GM12878 (cell line): ENCODE results near the gene TAB2. TPM values are rescaled to one million over a fixed set of nuclear protein-coding genes. Genes with fewer than 3 reads are reported as not detected.

Source experiments
- ATAC-seq: fragments of 200-7000 bp; cut with Tn5 transposase; 3 replicates; pipeline ENCODE4 v1.9.1; 2020; ENCODE audit warnings: mild to moderate bottlenecking, moderate library complexity
- BruUV-seq: library from RNA; stranded (reverse); fragments of 400-500 nt; replicated peaks from 2 replicates; lab custom pipeline; 2021; lab: Mats Ljungman, UMichigan
- CTCF ChIA-PET: fragments of 300-600 bp; sonication (Branson Sonifier 250); formaldehyde crosslinking; extraction: SDS; loops from one replicate; lab custom pipeline; 2021; ENCODE audit warnings: inconsistent platforms; lab: Yijun Ruan, JAX
- POLR2A ChIA-PET: fragments of 350-600 bp; formaldehyde crosslinking; extraction: SDS; loops from one replicate; lab custom pipeline; 2021; ENCODE audit warnings: inconsistent platforms; lab: Charles Lee
- RAD21 ChIA-PET: fragments of 300-600 bp; sonication (Branson Sonifier 250); formaldehyde crosslinking; loops from one replicate; lab custom pipeline; 2023; ENCODE audit warnings: antibody characterized with exemption; ENCODE audit not compliant: unreplicated experiment; lab: Charles Lee
- SMC1A ChIA-PET: fragments of 300-600 bp; sonication (Branson Sonifier 250); formaldehyde crosslinking; loops from one replicate; lab custom pipeline; 2023; ENCODE audit not compliant: unreplicated experiment, uncharacterized antibody; lab: Charles Lee
- DNase-seq: peaks from one replicate; pipeline ENCODE4 v3.0.0-alpha.2; 2011; ENCODE audit warnings: low read depth, low spot score
- FAIRE-seq: peaks from 3 replicates; lab custom pipeline; 2011; peaks lifted over from hg19 to GRCh38; lab: Jason Lieb, UNC
- H2AFZ ChIP-seq: 2 replicates; pipeline ENCODE4 v1.6.0; 2011; ENCODE audit warnings: low read depth, low read length, control low read depth; ENCODE audit not compliant: control insufficient read depth
- H3K27ac ChIP-seq: 2 replicates; pipeline ENCODE4 v1.5.1; 2011; ENCODE audit warnings: control low read depth; ENCODE audit not compliant: control insufficient read depth, insufficient read depth
- H3K27me3 ChIP-seq, 2 experiments: replicated peaks in 1 of 2; 2 replicates each; pipeline versions ENCODE4 v1.6.0 to v1.6.1; 2011; ENCODE audit warnings: low read length in 1 of 2; ENCODE audit not compliant: control insufficient read depth in 2 of 2, insufficient read depth in 2 of 2
- H3K36me3 ChIP-seq, 2 experiments: 2 replicates each; pipeline ENCODE4 v1.5.1; 2011; ENCODE audit warnings: low read length in 1 of 2; ENCODE audit not compliant: control insufficient read depth in 2 of 2, insufficient read depth in 2 of 2
- H3K4me1 ChIP-seq: 2 replicates; pipeline ENCODE4 v1.6.1; 2011; ENCODE audit warnings: mild to moderate bottlenecking, low read length, moderate library complexity, mixed read lengths; ENCODE audit not compliant: control insufficient read depth, insufficient read depth
- H3K4me2 ChIP-seq: 2 replicates; pipeline ENCODE4 v1.6.0; 2011; ENCODE audit warnings: control low read depth; ENCODE audit not compliant: control insufficient read depth, insufficient read depth
- H3K4me3 ChIP-seq: fragments of 200-600 bp; sonication (generic); 2 replicates; pipeline ENCODE4 v1.5.1; 2016
- H3K79me2 ChIP-seq: 2 replicates; pipeline ENCODE4 v1.6.0; 2011; ENCODE audit warnings: low read length; ENCODE audit not compliant: control insufficient read depth, insufficient read depth
- H3K9ac ChIP-seq: 2 replicates; pipeline ENCODE4 v1.8.0; 2011; ENCODE audit warnings: low read length, control low read depth, mixed read lengths; ENCODE audit not compliant: control insufficient read depth, insufficient read depth
- H3K9me3 ChIP-seq: replicated peaks from 3 replicates; pipeline ENCODE4 v1.5.1; 2011; ENCODE audit warnings: mild to moderate bottlenecking, low read length; ENCODE audit not compliant: control insufficient read depth, insufficient read depth
- H4K20me1 ChIP-seq: 2 replicates; pipeline ENCODE4 v1.6.0; 2011; ENCODE audit not compliant: control insufficient read depth, insufficient read depth
- ASH2L ChIP-seq: fragments of 300-600, 200-600 bp; sonication (generic); IDR thresholded peaks from 2 replicates; pipeline ENCODE4 v1.6.1; 2017; ENCODE audit warnings: low read depth, mild to moderate bottlenecking, borderline replicate concordance
- ATF7 ChIP-seq: fragments of 450-650 bp; IDR thresholded peaks from 2 replicates; pipeline ENCODE4 v1.6.1; 2016; ENCODE audit warnings: low read depth, mild to moderate bottlenecking
- CHD2 ChIP-seq: IDR thresholded peaks from 2 replicates; pipeline ENCODE4 v1.6.1; 2011; ENCODE audit warnings: low read depth, low read length, improper control_type of control experiment, borderline replicate concordance
- CREM ChIP-seq: IDR thresholded peaks from 2 replicates; pipeline ENCODE4 v1.6.1; 2014; ENCODE audit warnings: antibody characterized with exemption, low read depth
- IKZF1 ChIP-seq: fragments of 450-650 bp; conservative IDR thresholded peaks from 2 replicates; pipeline ENCODE4 v1.6.1; 2017; ENCODE audit warnings: antibody characterized with exemption, mild to moderate bottlenecking
- IRF4 ChIP-seq: IDR thresholded peaks from 2 replicates; pipeline ENCODE4 v1.6.1; 2011; ENCODE audit warnings: low read depth, low read length
- JUND ChIP-seq: IDR thresholded peaks from 2 replicates; pipeline ENCODE4 v1.6.1; 2012; ENCODE audit warnings: low read depth, mild to moderate bottlenecking, low read length, improper control_type of control experiment, moderate library complexity
- KAT2A ChIP-seq: conservative IDR thresholded peaks from 2 replicates; pipeline ENCODE4 v1.6.1; 2011; ENCODE audit warnings: low read depth, low read length; ENCODE audit not compliant: control insufficient read depth
- KLF5 ChIP-seq: fragments of 450-650 bp; IDR thresholded peaks from 2 replicates; pipeline ENCODE4 v1.6.1; 2014; ENCODE audit warnings: mild to moderate bottlenecking; ENCODE audit not compliant: partially characterized antibody
- NFYB ChIP-seq: IDR thresholded peaks from 2 replicates; pipeline ENCODE4 v1.6.1; 2011; ENCODE audit warnings: low read depth, mild to moderate bottlenecking, low read length, improper control_type of control experiment, moderate library complexity; ENCODE audit not compliant: insufficient read depth
- POU2F2 ChIP-seq: IDR thresholded peaks from 3 replicates; pipeline ENCODE4 v1.6.1; 2011; ENCODE audit warnings: low read depth, mild to moderate bottlenecking, low read length, borderline replicate concordance
- SP1 ChIP-seq: IDR thresholded peaks from one replicate; pipeline ENCODE4 v1.6.1; 2011; ENCODE audit warnings: low read depth, low read length
- SRF ChIP-seq, 2 experiments: IDR thresholded peaks; 2 replicates each; pipeline ENCODE4 v1.6.1; 2011; ENCODE audit warnings: low read depth in 2 of 2, low read length in 2 of 2, mild to moderate bottlenecking in 1 of 2, moderate library complexity in 1 of 2
- TAF1 ChIP-seq: IDR thresholded peaks from 2 replicates; pipeline ENCODE4 v1.6.1; 2011; ENCODE audit warnings: mild to moderate bottlenecking, low read depth, low read length, borderline replicate concordance
- YBX1 ChIP-seq: fragments of 450-650 bp; IDR thresholded peaks from 2 replicates; pipeline ENCODE4 v1.6.1; 2016; ENCODE audit warnings: antibody characterized with exemption
- ZBED1 ChIP-seq: IDR thresholded peaks from 2 replicates; pipeline ENCODE4 v1.6.1; 2016; ENCODE audit warnings: borderline replicate concordance
- ZNF24 ChIP-seq: fragments of 450-650 bp; IDR thresholded peaks from 2 replicates; pipeline ENCODE4 v1.6.1; 2017; ENCODE audit warnings: antibody characterized with exemption, mild to moderate bottlenecking
- WGBS: methylation state at CpG from one replicate; pipeline ENCODE4 v1.1.6; 2016; ENCODE audit warnings: low lambda C conversion rate; ENCODE audit not compliant: insufficient replicate concordance, insufficient coverage; ENCODE audit errors: missing lambda C conversion rate; 5-methylcytosine and 5-hydroxymethylcytosine counted together
- in situ Hi-C: fragments of 300-500 bp; cut with MboI; formaldehyde crosslinking; loops from 9 replicates; pipeline ENCODE4 v1.14.3; 2018; ENCODE audit warnings: mixed read lengths
- intact Hi-C: fragments of 100-400 bp; cut with micrococcal nuclease; formaldehyde crosslinking; loops from one replicate; pipeline ENCODE4 v1.14.2; 2022; ENCODE audit not compliant: unreplicated experiment
- polyA plus RNA-seq, 11 experiments: library from polyadenylated mRNA; depleted of rRNA in 4 of 11; unstranded in 6 of 11; stranded (reverse) in 5 of 11; fragments of >200 nt; fragmentation: Nextera tagmentation in 4 of 11; fragmentation: Illumina TruSeq in 1 of 11; extraction: Ambion mirVana in 4 of 11; extraction: Trizol in 1 of 11; gene quantifications; 1 replicate in 1 of 11; 2 replicates in 10 of 11; pipeline versions ENCODE4 v1.2.1 to v1.2.3, GENCODE V29; 2011 to 2016; ENCODE audit warnings: inconsistent platforms in 2 of 11, missing spikeins in 2 of 11, low read depth in 1 of 11
- total RNA-seq, 4 experiments: library from RNA; depleted of rRNA in 3 of 4; stranded (reverse); fragments of >200 nt in 3 of 4; fragmentation: Illumina TruSeq in 1 of 4; extraction: Trizol in 1 of 4; gene quantifications; 2 replicates each; pipeline versions ENCODE4 v1.2.1 to v1.2.3, GENCODE V29; 2013 to 2021
- TF ChIP-seq, protein P1 (sequence below): fragments of 450-650 bp; IDR thresholded peaks from 2 replicates; pipeline ENCODE4 v1.6.1; 2014; ENCODE audit warnings: mild to moderate bottlenecking
- TF ChIP-seq, protein P2 (sequence below): fragments of 450-650 bp; IDR thresholded peaks from 2 replicates; pipeline ENCODE4 v1.6.1; 2017; ENCODE audit warnings: mild to moderate bottlenecking
- TF ChIP-seq, protein P3 (sequence below): fragments of 450-650 bp; formaldehyde crosslinking; IDR thresholded peaks from 2 replicates; pipeline ENCODE4 v1.4.0; 2020; ENCODE audit warnings: mild to moderate bottlenecking, moderate library complexity

The TAB2 gene
- total and polyA plus RNA-seq, 10 of the 15 experiments (the other 5 are each of a cell fraction or from before 2014, with no cell fraction given), result 8.9 to 66.3 (median 23.0) TPM

DNA sequence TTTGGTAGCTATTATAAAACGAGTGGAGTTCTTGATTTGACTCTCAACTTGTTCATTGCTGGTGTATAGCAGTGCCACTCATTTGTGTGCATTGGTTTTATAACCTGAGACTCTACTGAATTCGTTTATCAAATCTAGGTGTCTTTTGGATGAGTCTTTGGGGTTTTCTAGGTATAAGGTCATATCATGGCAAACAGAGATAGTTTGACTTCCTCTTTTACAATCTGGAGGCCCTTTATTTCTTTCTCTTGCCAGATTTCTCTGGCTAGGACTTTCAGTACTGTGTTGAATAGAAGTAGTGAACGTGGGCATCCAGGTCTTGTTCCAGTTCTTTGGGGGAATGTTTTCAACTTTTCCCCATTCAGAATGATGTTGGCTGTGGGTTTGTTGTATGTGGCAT is 121.3 kb downstream of the TAB2 start (continued):
- TF ChIP-seq CHD2 (no peak), SP1 (no peak), ZBED1 (0 out of 2 replicates have a peak, but pooled peaks have one; percentile 24), IRF4 (0 out of 2 replicates have a peak, but pooled peaks have one; percentile 7), POU2F2 (no peak), IKZF1 (peak; percentile 61), ASH2L (no peak), ZNF24 (no peak), SRF (IDR thresholded peaks at IDR 0.05; ENCODE audit: low read depth in 2 of 2, low read length in 2 of 2) (no peak), KAT2A (no peak), YBX1 (no peak), CREM (no peak)
- TF ChIP-seq, protein P1, sequence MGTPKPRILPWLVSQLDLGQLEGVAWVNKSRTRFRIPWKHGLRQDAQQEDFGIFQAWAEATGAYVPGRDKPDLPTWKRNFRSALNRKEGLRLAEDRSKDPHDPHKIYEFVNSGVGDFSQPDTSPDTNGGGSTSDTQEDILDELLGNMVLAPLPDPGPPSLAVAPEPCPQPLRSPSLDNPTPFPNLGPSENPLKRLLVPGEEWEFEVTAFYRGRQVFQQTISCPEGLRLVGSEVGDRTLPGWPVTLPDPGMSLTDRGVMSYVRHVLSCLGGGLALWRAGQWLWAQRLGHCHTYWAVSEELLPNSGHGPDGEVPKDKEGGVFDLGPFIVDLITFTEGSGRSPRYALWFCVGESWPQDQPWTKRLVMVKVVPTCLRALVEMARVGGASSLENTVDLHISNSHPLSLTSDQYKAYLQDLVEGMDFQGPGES, result no peak

DNA sequence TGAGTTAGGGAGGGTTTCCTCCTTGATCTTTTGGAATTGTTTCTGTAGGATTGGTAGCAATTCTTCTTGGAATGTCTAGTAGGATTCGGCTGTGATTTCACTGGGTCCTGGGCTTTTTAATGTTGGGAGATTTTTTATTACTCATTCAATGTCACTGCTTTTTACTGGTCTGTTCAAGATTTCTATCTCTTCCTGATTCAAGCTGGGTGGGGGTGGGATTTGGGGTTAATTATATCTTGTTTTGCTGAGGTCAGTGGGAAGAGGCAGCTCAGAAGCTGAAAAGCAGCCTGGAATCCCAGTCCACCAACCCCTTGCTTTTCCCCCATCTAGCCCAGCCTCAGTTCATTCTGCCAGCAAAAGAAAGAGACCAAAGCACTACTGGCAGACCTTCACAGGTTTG is 122.1 kb downstream of the TAB2 start:
- in situ Hi-C loops (loop anchor here (25.0 kb wide), 1 partner anchor 677 kb away; no protein-coding TSS in a partner anchor), intact Hi-C loops (loop anchor here (10.0 kb wide), 1 partner anchor 685 kb away; no protein-coding TSS in a partner anchor)
- ATAC-seq, result no peak
- ChIA-PET SMC1A (interaction anchor here (1.2 to 3.9 kb wide), 3 partner anchors 25 to 359 kb away, joined by 3 to 25 read pairs (median 4); no protein-coding TSS in a partner anchor), RAD21 (interaction anchor here (1.1 to 1.6 kb wide), 2 partner anchors 44 to 78 kb away, joined by 4 to 8 read pairs; no protein-coding TSS in a partner anchor), CTCF (interaction anchor here (0.8 to 2.2 kb wide), 2 partner anchors 77 to 411 kb away, joined by 3 to 15 read pairs; no protein-coding TSS in a partner anchor), POLR2A (interaction anchor here (0.6 kb wide), 1 partner anchor 10 kb away, joined by 10 read pairs; no protein-coding TSS in a partner anchor)
- H4K20me1 ChIP-seq, result no peaks in the 10 kb centered on the region
- H3K27me3 ChIP-seq, result no peaks in the 10 kb centered on the region
- H3K4me3 ChIP-seq, result no peak overlapping the region
- no peak overlapping the region for H3K27ac ChIP-seq
- H3K4me2 ChIP-seq, result no peak overlapping the region
- no peak for DNase-seq
- H3K9me3 ChIP-seq, result no peaks in the 10 kb centered on the region; the same call in 2 of the 3 replicates
- 100% methylated on average over 1 of the region's 1 CpG for WGBS
- FAIRE-seq, result no peak
- no peaks in the 10 kb centered on the region for H3K79me2 ChIP-seq
- no peaks in the 10 kb centered on the region for H3K36me3 ChIP-seq
- H3K4me1 ChIP-seq, result peaks cover 9% of the 10 kb centered on the region
- H2AFZ ChIP-seq, result no peak overlapping the region
- BruUV-seq, result no TSS peak
- no peak overlapping the region for H3K9ac ChIP-seq
- TF ChIP-seq NFYB, result no peak
- TF ChIP-seq, protein P2, sequence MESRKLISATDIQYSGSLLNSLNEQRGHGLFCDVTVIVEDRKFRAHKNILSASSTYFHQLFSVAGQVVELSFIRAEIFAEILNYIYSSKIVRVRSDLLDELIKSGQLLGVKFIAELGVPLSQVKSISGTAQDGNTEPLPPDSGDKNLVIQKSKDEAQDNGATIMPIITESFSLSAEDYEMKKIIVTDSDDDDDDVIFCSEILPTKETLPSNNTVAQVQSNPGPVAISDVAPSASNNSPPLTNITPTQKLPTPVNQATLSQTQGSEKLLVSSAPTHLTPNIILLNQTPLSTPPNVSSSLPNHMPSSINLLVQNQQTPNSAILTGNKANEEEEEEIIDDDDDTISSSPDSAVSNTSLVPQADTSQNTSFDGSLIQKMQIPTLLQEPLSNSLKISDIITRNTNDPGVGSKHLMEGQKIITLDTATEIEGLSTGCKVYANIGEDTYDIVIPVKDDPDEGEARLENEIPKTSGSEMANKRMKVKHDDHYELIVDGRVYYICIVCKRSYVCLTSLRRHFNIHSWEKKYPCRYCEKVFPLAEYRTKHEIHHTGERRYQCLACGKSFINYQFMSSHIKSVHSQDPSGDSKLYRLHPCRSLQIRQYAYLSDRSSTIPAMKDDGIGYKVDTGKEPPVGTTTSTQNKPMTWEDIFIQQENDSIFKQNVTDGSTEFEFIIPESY, result no peak
- TF ChIP-seq JUND, result no peak
- TF ChIP-seq ATF7, result no peak
- TF ChIP-seq, protein P3, sequence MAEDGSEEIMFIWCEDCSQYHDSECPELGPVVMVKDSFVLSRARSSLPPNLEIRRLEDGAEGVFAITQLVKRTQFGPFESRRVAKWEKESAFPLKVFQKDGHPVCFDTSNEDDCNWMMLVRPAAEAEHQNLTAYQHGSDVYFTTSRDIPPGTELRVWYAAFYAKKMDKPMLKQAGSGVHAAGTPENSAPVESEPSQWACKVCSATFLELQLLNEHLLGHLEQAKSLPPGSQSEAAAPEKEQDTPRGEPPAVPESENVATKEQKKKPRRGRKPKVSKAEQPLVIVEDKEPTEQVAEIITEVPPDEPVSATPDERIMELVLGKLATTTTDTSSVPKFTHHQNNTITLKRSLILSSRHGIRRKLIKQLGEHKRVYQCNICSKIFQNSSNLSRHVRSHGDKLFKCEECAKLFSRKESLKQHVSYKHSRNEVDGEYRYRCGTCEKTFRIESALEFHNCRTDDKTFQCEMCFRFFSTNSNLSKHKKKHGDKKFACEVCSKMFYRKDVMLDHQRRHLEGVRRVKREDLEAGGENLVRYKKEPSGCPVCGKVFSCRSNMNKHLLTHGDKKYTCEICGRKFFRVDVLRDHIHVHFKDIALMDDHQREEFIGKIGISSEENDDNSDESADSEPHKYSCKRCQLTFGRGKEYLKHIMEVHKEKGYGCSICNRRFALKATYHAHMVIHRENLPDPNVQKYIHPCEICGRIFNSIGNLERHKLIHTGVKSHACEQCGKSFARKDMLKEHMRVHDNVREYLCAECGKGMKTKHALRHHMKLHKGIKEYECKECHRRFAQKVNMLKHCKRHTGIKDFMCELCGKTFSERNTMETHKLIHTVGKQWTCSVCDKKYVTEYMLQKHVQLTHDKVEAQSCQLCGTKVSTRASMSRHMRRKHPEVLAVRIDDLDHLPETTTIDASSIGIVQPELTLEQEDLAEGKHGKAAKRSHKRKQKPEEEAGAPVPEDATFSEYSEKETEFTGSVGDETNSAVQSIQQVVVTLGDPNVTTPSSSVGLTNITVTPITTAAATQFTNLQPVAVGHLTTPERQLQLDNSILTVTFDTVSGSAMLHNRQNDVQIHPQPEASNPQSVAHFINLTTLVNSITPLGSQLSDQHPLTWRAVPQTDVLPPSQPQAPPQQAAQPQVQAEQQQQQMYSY, result no peak
- no peak for TF ChIP-seq KLF5
- no peak for TF ChIP-seq TAF1
